Muscle layer of duodenum (tissue), 2 donors: ENCODE data around the gene MEOX1.

Source experiments
- H3K27ac ChIP-seq: one replicate; pipeline ENCODE4 v1.7.0; 2013; ENCODE audit warnings: mild to moderate bottlenecking, low read length
- H3K27me3 ChIP-seq: one replicate; pipeline ENCODE4 v1.7.0; 2013; ENCODE audit warnings: low read depth, mild to moderate bottlenecking, control low read depth, low read length
- H3K36me3 ChIP-seq, 2 donors: one replicate each; pipeline ENCODE4 v1.7.0; 2013; ENCODE audit warnings: low read length in 2 of 2, control low read depth in 1 of 2, mild to moderate bottlenecking in 1 of 2; ENCODE audit not compliant: insufficient read depth in 2 of 2, control insufficient read depth in 1 of 2
- H3K4me1 ChIP-seq, 2 donors: one replicate each; pipeline ENCODE4 v1.7.0; 2013; ENCODE audit warnings: low read length in 2 of 2, mild to moderate bottlenecking in 2 of 2, control low read depth in 1 of 2, moderate library complexity in 1 of 2; ENCODE audit not compliant: insufficient read depth in 2 of 2, control insufficient read depth in 1 of 2
- H3K4me3 ChIP-seq, 2 donors: one replicate each; pipeline ENCODE4 v1.7.0; 2013; ENCODE audit warnings: low read length in 2 of 2, low read depth in 1 of 2, mild to moderate bottlenecking in 1 of 2
- H3K9me3 ChIP-seq, 2 donors: one replicate each; pipeline ENCODE4 v1.7.0; 2013; ENCODE audit warnings: low read length in 2 of 2, control low read depth in 1 of 2, mild to moderate bottlenecking in 1 of 2; ENCODE audit not compliant: control insufficient read depth in 1 of 2
- donor health status: healthy.

MEOX1 gene

DNA sequence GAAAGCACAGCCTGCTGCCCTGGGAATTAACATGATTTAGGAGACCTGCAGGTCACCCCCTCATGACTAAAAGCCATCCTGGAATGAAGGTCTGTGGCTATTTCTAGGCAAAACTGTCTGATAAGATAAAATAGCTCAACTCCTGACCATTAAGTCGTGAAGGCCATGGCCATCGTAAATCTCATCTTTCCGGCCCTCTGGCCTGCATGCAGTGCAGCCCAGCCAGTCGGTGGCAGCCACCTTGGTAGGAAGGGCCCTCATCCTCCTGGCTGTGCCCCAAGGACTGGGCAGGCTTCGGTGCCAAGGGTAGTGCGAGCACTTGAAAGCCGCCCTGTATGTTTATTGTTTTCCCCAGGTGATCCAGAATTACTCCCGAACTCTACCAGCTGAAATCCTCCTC is 18.2 kb upstream of the MEOX1 start:
- Histone ChIP-seq H3K4me1 (no peaks in the 10 kb centered on the region), H3K27me3 (no peaks in the 10 kb centered on the region), H3K9me3 (no peaks in the 10 kb centered on the region), H3K36me3 (no peaks in the 10 kb centered on the region), H3K27ac (no peak overlapping the region), H3K4me3 (no peak overlapping the region)

DNA sequence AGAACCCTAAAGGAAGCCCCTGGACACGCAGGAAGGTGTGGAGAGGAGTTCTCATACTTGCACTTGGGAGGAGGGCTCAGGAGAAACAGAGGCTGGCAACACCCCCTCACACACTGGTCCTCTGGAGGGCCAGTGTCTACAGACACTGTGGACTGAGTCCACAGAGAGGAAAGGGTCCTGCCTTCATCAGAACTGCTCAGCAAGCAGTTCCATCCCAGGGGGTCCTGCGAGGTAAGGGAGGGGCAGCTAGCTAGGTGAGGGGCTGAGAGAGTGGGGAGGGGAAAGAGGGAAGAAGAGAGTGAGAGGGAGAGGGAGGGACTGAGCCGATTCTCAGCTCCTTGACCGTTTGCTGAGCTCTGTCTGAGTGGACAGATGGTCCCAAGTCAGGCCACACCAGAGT is 17.7 kb upstream of the MEOX1 start:
- H3K27me3 ChIP-seq, result no peaks in the 10 kb centered on the region
- no peaks in the 10 kb centered on the region for H3K4me1 ChIP-seq
- H3K36me3 ChIP-seq, result no peaks in the 10 kb centered on the region
- no peak overlapping the region for H3K4me3 ChIP-seq
- H3K27ac ChIP-seq, result no peak overlapping the region
- no peaks in the 10 kb centered on the region for H3K9me3 ChIP-seq

DNA sequence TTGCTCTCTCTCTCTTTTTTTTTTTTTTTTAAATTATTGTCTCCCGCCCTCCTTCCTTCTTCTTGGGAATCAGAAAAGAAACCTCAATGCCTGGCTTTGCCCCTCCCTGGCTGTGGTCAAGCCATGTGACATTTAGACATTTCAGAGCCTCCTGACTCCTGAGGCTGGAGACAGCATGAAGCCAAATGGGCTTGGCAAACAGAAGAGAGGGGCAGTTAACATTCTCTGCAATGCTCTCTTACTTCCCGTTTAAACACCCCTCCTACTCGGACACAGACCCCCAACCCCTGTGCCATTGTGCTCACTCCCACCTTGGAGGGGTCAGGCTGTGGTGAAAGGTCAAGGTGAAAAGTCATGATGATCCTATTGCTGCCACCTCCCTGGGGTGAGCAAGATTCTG is 14.7 kb upstream of the MEOX1 start:
- H3K27ac ChIP-seq, result no peak overlapping the region
- no peaks in the 10 kb centered on the region for H3K36me3 ChIP-seq
- no peaks in the 10 kb centered on the region for H3K9me3 ChIP-seq
- H3K4me3 ChIP-seq, result no peak overlapping the region
- H3K4me1 ChIP-seq, result no peaks in the 10 kb centered on the region
- no peaks in the 10 kb centered on the region for H3K27me3 ChIP-seq

DNA sequence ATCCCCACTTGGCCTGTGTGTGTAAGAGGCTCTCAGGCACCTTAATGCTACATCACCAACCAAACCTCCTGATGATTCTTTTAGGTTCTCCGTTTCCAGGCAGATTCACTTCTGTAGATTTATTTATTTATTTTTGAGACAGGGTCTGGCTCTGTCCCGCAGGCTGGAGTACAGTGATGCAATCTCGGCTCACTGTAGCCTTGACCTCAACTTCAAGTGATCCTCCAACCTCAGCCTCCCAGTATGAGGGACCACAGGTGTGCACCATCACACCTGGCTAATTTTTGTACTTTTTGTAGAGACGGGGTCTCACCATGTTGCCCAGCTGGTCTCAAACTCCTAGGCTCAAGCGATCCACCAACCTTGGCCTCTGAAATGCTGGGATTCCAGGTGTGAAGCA is 12.7 kb upstream of the MEOX1 start:
- H3K4me1 ChIP-seq, result peaks cover 4 to 10% of the 10 kb centered on the region in 2 donors
- H3K27ac ChIP-seq, result no peak overlapping the region
- H3K27me3 ChIP-seq, result no peaks in the 10 kb centered on the region
- H3K9me3 ChIP-seq, result no peaks in the 10 kb centered on the region
- H3K36me3 ChIP-seq, result no peaks in the 10 kb centered on the region
- H3K4me3 ChIP-seq, result no peak overlapping the region

DNA sequence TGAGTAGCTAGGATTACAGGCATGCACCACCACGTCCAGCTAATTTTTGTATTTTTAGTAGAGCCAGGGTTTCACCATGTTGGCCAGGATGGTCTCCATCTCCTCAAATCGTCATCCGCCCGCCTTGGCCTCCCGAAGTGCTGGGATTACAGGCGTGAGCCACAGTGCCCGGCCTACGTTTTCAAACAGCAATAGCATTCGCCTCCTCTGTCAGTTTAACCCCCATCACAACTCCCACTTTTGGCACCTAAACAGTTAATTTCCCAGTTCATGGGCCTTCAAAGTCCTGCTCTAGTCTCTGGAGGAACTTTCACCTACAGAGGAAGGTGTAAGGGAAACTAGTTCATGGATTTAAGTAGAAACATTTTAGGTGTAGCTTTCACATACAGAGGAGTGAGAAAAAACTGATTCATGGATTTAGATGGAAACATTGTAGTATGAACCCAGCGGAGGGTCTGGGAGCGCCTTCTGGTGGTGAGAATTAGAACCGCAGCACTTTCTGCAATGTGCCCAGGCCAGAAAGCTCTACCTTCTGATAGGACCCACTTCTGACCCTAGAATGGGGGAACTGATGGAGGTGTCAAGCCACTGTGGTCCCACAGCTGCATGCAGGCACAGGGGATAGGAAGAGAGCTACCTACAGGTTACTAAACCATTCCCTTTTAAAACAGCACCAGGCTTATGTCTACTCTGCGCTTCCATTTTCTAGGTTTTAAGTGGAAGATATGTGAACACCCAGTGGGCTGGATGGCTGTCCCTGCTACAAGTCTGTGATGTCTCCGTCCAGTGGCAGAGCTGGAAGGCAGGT is 12.0 kb upstream of the MEOX1 start:
- H3K27ac ChIP-seq, result no peak overlapping the region
- H3K36me3 ChIP-seq, result no peaks in the 10 kb centered on the region
- no peak overlapping the region for H3K4me3 ChIP-seq
- no peaks in the 10 kb centered on the region for H3K27me3 ChIP-seq
- peaks cover 4 to 10% of the 10 kb centered on the region in 2 donors for H3K4me1 ChIP-seq
- no peaks in the 10 kb centered on the region for H3K9me3 ChIP-seq

DNA sequence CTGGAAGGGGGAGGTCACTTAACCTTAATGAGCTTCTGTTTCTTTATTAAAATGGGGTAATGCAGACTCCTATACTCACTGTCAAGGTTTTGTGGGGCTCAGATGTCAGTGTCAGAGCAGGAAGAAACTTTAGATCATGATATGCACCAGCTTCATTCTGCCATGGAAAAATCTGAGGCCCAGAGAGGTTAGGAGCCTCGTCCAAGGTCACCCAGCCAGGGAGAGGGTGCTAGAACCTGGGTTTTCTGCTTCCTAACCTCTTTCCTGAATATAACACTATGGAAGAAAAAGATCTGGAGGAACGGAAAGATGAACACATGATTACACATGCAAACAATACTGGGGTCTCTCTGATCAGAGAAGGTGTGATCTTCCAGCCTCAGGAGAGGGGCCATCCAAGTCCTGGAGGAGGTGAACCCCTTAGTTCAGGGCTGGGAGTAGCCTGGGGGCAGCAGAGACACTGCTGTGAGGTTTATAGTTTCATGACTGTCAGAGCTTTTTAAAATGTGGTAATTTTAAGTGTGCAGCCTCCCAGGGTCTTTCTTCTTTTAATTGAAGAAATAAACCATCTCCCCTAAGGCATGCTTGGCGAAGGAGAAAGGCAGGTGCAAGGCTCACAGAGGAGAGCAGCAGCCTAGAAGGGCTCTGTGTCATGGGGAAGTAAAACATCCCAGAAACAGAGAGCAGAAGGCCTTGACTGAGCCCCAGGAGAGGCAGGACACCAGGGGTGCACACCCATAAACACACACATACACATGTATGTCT is 10.2 kb upstream of the MEOX1 start:
- no peaks in the 10 kb centered on the region for H3K9me3 ChIP-seq
- no peaks in the 10 kb centered on the region for H3K27me3 ChIP-seq
- peaks cover 4 to 10% of the 10 kb centered on the region in 2 donors for H3K4me1 ChIP-seq
- no peaks in the 10 kb centered on the region for H3K36me3 ChIP-seq
- H3K27ac ChIP-seq, result no peak overlapping the region
- no peak overlapping the region for H3K4me3 ChIP-seq

DNA sequence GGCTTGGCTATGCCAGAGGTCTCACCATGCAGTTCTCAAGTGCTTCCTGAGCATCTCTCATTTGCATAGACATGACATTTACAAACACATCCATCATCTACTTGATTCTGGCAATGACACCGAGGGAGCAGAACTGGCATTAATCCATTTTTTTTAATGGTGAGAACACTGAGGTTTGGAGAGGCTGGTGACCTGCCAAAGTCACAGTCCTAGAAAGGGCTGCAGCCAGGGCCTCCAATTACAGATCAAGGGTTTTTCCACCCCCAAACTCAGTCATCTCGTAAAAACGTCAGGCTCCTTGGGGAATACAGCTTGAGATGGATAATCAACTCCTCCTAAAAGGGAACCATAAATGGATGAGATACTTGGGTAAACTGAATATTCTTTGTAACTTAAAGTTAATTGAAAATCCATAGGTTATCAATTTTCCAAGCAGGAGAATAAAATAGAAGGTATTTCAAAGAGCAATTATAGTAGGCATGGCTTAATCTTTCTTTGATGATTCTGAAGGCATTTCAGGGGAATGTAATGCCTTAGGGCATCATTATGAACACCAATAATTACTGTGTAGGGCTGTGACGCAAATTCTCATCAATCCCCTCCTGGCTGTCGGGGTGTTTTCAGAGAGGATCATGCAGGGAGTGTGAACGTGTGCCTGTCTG is 9.4 kb upstream of the MEOX1 start:
- Histone ChIP-seq H3K27me3 (no peaks in the 10 kb centered on the region), H3K4me1 (peaks cover 4 to 10% of the 10 kb centered on the region in 2 donors), H3K27ac (no peak overlapping the region), H3K9me3 (no peaks in the 10 kb centered on the region), H3K36me3 (no peaks in the 10 kb centered on the region), H3K4me3 (no peak overlapping the region)

DNA sequence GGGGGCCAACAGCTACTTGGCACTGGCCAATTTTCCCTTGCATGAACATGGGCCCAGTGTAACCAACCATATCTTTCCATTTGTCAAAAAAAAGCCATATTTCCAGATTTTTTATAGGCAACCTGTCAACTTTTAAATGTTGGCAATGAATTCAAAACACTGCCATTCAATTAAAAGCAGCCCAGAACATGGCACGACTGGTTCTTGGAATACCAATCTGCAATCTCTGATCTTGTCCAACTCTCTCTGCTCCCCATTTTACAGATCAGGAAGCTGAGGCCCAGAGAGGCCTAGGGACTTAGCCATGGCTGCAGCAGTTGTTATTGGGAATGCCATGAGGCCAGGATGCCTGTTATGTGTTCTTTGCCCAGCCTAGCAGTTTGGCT is 8.9 kb upstream of the MEOX1 start:
- no peaks in the 10 kb centered on the region for H3K36me3 ChIP-seq
- H3K27ac ChIP-seq, result no peak overlapping the region
- H3K27me3 ChIP-seq, result no peaks in the 10 kb centered on the region
- peaks cover 4 to 10% of the 10 kb centered on the region in 2 donors for H3K4me1 ChIP-seq
- no peak overlapping the region for H3K4me3 ChIP-seq
- no peaks in the 10 kb centered on the region for H3K9me3 ChIP-seq

DNA sequence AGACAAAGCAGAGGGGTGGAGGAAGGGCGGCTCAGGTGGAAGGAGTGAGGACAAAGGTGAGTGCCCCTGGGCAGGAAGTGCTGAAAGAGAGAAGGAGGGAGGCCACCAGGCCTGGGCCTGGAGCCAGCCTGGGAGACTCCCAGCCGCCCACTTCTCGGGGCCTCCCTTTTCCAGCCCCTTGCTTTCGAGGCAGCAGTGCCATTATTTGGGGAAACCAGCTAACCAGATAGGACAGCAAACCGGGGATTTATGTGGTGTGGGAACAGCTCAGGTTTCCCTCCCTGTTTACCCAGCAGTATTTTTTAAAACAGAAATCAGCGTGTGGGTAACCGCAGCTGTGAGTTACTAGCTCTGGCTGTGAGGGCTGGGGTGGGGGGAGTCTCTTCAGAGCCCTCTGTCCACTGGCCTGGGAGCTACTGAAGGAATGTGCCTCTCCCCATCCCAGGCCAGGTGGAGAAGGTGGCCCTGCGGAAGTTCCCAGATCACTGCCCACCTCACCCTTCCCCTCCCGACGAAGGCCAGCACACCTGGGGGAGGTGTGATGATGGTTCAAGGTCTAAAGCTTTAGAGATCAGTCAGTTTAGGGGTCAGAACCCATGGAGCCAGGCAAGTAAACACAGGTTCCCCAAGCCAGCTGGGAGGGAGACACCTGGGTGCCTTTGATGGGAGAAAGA is 8.4 kb upstream of the MEOX1 start:
- no peaks in the 10 kb centered on the region for H3K9me3 ChIP-seq
- H3K27ac ChIP-seq, result peak overlapping the region; percentile 33
- H3K4me3 ChIP-seq, result no peak overlapping the region
- peaks cover 7 to 10% of the 10 kb centered on the region in 2 donors for H3K4me1 ChIP-seq
- H3K27me3 ChIP-seq, result no peaks in the 10 kb centered on the region
- no peaks in the 10 kb centered on the region for H3K36me3 ChIP-seq

DNA sequence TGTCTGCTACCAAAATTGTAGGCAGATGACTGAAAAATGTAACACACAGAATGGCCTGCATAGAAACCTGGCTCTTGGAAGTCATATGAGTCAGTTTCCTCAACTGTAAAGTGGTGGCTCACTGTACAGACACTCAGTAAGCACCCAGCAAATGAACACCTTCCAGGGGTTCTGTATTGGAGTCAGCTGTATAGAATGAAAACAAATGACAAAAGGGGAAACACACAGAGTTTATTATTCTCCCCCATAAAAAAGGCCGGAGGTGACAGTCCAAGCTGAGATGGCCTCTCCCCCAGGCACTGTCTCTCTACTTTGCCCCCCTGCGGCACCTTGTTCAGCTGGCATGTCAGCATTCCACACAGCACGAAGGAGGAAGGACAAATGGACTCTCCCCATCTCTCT is 6.2 kb upstream of the MEOX1 start:
- no peak overlapping the region for H3K4me3 ChIP-seq
- H3K27ac ChIP-seq, result no peak overlapping the region
- peaks cover 10% of the 10 kb centered on the region in 2 donors for H3K4me1 ChIP-seq

DNA sequence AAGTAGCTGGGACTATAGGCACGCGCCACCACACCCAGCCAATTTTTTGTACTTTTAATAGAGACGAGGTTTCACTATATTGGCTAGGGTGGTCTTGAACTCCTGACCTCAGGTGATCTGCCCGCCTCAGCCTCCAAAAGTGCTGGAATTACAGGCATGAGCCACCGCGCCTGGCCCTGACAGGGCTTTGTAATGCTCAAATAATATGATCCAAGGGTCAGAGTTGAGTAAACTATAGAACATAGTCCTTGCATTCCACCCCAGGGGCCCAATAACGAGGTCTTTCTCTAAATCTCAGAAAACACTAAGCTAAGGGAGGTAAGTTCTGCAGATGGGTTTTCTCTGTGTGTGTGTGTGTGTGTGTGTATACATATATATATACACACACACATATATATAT is 5.8 kb upstream of the MEOX1 start:
- H3K9me3 ChIP-seq, result no peaks in the 10 kb centered on the region
- H3K4me1 ChIP-seq, result peaks cover 10% of the 10 kb centered on the region in 2 donors
- no peaks in the 10 kb centered on the region for H3K36me3 ChIP-seq
- no peak overlapping the region for H3K27ac ChIP-seq
- no peak overlapping the region for H3K4me3 ChIP-seq
- H3K27me3 ChIP-seq, result no peaks in the 10 kb centered on the region

More for the DNA sequence above, 6.2 kb upstream of the MEOX1 start:
- Histone ChIP-seq H3K9me3 (no peaks in the 10 kb centered on the region), H3K27me3 (no peaks in the 10 kb centered on the region), H3K36me3 (no peaks in the 10 kb centered on the region)
